GM18508 (cell line): ENCODE measurements around the gene NEK7.
A peak's percentile ranks its signal among the peaks of the same experiment; 100 is the strongest.

ENCODE experiments used
- ATAC-seq: cut with Tn5 transposase; IDR thresholded peaks from one replicate; pipeline ENCODE4 v1.9.1; 2021; ENCODE audit warnings: moderate number of reproducible peaks; ENCODE audit not compliant: insufficient read depth, unreplicated experiment

The NEK7 gene

GRCh38 chr1:198141668-198142351 is 15.0 kb upstream of the NEK7 start:
- no peak for ATAC-seq

DNA sequence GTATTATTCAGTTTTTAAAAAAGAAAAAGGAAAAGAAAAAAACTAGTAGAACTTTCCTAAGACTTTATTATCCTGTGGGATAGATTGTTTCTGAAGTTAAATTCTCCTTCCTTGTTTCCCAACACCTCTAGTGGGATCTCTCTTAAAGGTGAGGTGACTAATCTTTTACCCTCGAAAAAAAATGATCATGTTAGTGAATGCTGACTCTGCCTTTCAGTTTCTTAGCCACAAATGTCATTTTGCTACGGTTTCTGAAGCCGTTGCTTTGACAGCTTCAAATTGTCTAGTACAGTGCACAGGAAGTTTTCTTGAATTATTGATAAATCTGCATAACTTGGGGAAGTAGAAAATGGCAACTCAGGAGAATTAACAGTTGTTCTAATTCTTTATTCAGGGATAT is 13.0 kb upstream of the NEK7 start:
- no peak for ATAC-seq

- ATAC-seq, result no peak
Observed at GRCh38 chr1:198147216-198147615, 9.6 kb upstream of the NEK7 start.

- ATAC-seq, result no peak
Observed at GRCh38 chr1:198150369-198150768, 6.4 kb upstream of the NEK7 start.

GRCh38 chr1:198151688-198152087 is 5.1 kb upstream of the NEK7 start:
- no peak for ATAC-seq

GRCh38 chr1:198153103-198153502 is 3.7 kb upstream of the NEK7 start:
- ATAC-seq, result no peak

GRCh38 chr1:198153804-198154203 is 3.0 kb upstream of the NEK7 start:
- no peak for ATAC-seq

DNA sequence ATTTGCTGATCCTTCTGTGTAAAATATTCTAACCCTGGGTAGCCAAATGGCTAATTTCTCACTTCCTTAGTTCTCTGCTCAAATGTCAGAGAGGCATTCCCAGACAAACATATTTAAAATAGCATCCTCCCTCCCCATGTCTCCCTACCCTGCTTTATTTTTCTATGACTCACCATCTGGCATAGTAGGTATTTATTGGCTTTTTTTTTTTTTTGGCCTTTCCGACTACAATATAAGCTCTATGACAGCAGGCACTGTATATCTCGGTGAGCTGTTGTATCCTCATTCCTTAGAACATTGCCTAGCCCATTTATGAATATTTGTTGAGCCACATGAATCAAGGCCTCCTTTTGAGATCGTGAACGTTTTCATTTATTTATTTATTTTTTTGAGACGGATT is 1.5 kb upstream of the NEK7 start:
- no peak for ATAC-seq

GRCh38 chr1:198156111-198156744 is 570 bp upstream of the NEK7 start:
- ATAC-seq, result no peak

DNA sequence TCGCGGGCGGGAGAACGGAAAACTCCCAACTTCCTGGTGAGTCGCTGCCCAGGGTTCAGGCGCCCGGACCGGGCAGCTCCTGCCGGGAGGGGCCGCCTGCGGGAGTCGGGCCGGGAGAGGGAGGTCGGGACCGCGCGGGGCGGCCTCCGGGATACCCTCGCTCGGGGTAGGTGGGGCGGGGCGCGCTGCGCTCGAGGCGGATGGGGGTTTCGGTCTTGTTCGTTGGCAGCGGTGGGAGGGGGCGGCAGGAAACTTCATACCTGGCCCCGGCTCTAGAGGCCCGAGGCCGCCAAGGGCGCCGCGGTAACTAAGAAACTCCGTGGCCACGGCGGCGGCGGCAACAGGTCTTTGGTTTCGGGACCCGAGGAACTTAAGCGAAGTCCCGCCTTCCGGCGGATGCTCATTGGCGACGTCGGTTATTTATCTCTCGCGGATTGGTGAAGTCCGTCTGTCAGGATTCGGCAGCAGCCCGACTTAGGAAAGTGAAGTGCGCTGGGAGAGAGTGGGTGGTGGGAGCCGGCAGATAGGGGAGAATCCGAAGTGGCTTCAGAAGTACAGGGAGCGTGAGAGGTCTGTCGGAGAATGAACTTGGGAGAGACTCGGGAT is 546 bp downstream of the NEK7 start:
- peak; percentile 26 for ATAC-seq

DNA sequence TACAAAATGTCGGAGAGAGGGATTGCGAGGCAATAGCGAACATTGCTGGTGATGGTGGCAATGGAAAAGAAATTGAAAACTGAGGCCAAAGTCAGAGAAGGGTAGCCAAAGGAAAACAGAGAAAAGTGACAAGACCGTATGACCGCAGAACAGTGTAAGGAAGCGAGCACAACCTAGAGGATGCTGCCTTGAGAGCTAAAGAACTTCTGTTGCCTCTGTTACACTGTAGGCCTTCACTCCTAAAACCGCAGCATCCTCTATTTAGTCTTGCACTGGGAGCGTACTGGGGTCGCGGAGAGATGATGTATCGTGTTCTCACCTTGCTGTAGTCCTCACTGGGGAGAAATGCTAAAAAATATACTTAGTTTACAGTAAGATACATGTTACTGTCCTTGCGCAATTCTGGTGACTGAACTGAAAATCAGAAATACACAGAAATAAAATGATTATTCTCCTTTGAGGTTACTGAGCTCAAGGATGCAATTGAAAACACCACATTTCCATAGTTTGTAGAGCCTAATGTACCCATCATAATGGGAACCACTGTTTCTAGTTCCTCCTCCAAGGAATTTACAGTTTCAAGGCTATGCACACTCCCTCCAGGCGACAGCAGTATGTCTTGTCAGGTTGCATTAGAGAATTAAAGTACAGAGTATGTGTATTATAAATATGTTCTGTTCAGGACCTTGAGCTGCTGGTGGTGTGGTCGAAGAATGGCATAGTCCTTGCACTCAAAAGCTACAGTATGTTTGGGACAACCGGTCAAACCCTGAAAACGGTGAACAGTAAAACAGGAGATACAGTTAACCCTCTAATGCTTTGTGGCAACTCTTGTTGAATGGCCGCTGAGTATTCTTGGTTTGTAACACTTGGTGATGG is 1.3 kb downstream of the NEK7 start:
- ATAC-seq, result no peak

DNA sequence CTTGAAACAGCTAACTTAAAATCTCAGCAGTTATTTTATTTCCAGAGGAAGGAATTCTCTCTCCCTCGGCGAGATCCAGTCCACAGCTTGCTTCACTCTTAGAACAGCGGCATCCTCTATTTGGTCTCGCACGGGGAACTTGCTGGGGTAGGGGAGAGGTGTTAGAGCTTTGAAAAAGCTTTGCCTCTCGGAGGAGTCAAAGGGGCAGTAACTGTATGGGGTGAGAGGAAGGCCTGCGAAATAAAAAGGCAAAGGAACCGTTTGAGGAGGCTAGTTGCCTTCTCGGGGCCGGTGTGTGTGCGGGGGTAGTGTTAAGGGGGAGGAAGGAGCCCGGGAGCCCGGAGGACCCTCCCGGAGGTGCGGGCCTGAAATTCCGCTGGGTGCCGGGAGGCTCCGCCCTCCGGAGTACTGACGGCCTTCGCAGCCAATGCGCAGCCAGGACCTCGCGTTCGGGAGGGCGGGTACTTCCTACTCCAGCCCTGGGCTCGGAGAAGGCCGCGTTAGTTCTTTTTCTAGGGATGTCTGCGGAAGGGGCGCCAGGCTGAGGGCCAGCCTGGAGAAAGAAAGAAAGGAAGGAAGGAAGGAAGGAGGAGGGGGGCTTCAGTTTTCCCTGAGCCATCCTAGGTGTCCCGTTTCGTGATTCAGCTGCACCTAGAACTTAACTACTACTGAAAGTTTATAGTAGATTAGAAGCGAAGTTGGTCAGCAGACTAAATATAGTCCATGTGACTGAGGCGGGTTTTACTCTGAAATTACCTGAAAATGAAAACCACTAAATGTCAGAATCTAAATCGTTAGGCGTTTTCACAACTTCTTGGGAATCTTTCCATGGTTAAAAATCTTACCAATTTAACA is 2.2 kb downstream of the NEK7 start:
- peak; percentile 43 for ATAC-seq

GRCh38 chr1:198160222-198160621 is 3.4 kb downstream of the NEK7 start:
- no peak for ATAC-seq

DNA sequence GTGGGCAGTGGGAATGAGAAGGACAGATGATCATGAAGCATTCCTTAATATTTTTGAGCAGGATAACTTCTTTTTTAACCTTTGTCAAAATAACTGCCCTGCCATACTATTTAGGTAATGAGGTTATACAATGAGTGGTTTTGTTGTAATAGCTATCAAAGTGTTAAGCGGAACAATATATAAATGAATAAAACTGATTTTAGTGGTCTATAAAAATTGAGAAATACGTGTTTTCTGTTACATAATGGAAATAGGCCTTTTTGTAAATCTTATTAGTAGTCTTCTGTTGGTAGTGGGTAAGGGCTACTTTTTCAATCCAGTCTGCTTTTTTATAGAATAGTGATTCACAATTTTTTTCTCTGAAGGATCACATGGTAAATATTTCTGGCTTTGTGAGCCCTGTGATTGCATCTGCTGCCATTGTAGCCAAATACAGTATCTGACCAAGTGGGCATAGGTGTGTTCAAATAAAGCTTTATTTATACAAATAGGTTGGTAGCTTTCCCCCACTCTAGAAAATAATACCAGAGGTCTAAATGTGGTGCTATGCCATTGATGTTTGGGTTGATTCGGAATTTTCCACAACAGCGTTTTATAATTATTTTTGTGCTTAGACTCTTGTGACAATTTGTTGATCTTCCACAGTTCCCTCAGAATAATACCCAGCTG is 4.3 kb downstream of the NEK7 start:
- no peak for ATAC-seq

- ATAC-seq, result no peak
Observed at GRCh38 chr1:198161718-198162090, 4.9 kb downstream of the NEK7 start.

GRCh38 chr1:198162091-198162767 is 5.4 kb downstream of the NEK7 start:
- no peak for ATAC-seq

DNA sequence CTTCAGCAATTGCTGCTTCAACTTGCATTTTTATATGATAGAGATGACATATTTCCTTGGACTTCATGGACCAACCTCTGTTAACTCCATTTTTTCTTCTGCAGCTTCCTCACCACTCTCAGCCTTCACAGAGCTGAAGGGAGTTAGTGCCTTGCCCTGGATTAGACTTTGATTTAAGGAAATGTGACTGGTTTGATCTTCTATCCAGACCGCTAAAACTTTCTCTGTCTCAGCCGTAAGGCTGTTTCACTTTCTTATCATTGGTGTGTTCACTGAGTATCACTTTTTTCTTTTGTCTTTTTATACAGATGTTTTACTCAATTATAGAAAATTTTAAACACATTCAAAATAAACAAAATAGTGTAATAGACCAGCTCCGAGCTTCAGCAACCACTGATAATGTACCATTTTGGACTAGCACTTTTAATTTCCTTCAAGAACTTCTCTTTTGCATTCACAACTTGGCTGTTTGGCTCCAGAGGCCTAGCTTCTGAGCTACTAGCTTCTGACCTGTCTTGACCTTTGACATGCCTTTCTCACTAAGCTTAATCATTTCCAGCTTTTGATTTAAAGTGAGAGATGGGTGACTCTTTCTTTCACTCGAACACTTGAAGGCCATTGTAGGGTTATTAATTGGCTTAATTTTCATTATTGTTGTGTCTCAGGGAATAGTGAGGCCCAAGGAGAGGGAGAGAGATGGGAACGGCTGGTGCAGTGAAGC is 9.3 kb downstream of the NEK7 start:
- peak; percentile 31 for ATAC-seq

DNA sequence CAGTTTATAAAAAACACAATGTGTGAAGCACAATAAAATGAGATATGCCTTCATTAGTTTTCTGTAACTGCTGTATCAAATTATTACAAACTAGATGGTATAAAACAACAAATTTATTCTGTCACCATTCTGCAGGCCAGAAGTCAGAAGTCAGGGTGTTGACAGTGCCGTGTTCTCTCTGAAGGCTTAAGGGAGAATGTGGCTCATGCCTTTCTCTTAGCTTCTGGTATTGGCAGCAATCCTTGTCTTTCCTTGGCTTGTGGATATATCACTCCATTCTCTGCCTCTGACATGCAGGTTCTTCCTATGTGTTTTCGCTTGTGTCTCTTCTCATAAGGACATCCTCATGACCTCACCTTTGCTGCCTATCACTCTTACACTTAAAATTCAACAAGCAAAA is 10.1 kb downstream of the NEK7 start:
- no peak for ATAC-seq
